GM18508 (cell line): Measurements from ENCODE around the gene UQCC5.

Experiments used
- ATAC-seq: cut with Tn5 transposase; IDR thresholded peaks from one replicate; pipeline ENCODE4 v1.9.1; 2021; ENCODE audit warnings: moderate number of reproducible peaks; ENCODE audit not compliant: insufficient read depth, unreplicated experiment

The UQCC5 gene

GRCh38 chr3:52536369-52537164 lies at the start of gene UQCC5:
Gene UQCC5, plus strand, starts transcription at chr3:52536605. Its CDS starts 151 bp downstream, at chr3:52536756.
- ATAC-seq, result peak; percentile 77

GRCh38 chr3:52487050-52487787 lies 49.2 kb upstream of the UQCC5 start:
- ATAC-seq, result no peak

GRCh38 chr3:52487788-52488691 lies 48.4 kb upstream of the UQCC5 start:
- ATAC-seq, result no peak

- no peak for ATAC-seq
These were observed 47.7 kb upstream of the UQCC5 start for GRCh38 chr3:52488746-52489145.

- no peak for ATAC-seq
These were observed 47.0 kb upstream of the UQCC5 start for GRCh38 chr3:52489453-52489852.

- ATAC-seq, result no peak
These were observed 46.1 kb upstream of the UQCC5 start for GRCh38 chr3:52490035-52490938.

- ATAC-seq, result no peak
These were observed 45.4 kb upstream of the UQCC5 start for GRCh38 chr3:52490939-52491526.

GRCh38 chr3:52492059-52492458 lies 44.3 kb upstream of the UQCC5 start:
- ATAC-seq, result no peak

- ATAC-seq, result no peak
These were observed 43.0 kb upstream of the UQCC5 start for GRCh38 chr3:52493232-52494017.

- no peak for ATAC-seq
These were observed 42.0 kb upstream of the UQCC5 start for GRCh38 chr3:52494445-52494844.

GRCh38 chr3:52494886-52495495 lies 41.4 kb upstream of the UQCC5 start, which contains the start of gene STAB1:
Gene STAB1, plus strand, starts transcription at chr3:52495338. Its CDS starts 76 bp downstream, at chr3:52495414.
- ATAC-seq, result no peak

- no peak for ATAC-seq
These were observed 40.4 kb upstream of the UQCC5 start for GRCh38 chr3:52495777-52496602.

- ATAC-seq, result no peak
These were observed 38.0 kb upstream of the UQCC5 start for GRCh38 chr3:52498137-52499054.

- no peak for ATAC-seq
These were observed 35.4 kb upstream of the UQCC5 start for GRCh38 chr3:52501046-52501445.

GRCh38 chr3:52502001-52502400 lies 34.4 kb upstream of the UQCC5 start:
- ATAC-seq, result no peak

GRCh38 chr3:52502808-52503350 lies 33.5 kb upstream of the UQCC5 start:
- no peak for ATAC-seq
